Activated T-cell treated with anti-CD3 and anti-CD28 coated beads, Interleukin-2, amount 50 U/mL, for 24 hours (primary cell): ENCODE measurements around the gene PLOD1.
"Not testable (repeated sequence)": the region's sequence is repeated elsewhere in the genome, so short reads cannot be mapped to it uniquely, and the experiment has no call there.

Experiments
- DNase-seq: peaks from one replicate; pipeline ENCODE4 v3.0.0-alpha.2; 2020
- H3K27ac Mint-ChIP-seq: 2 replicates; pipeline ENCODE4 v1.8.0; 2020; ENCODE audit warnings: mild to moderate bottlenecking, mixed read lengths
- H3K27me3 Mint-ChIP-seq: 2 replicates; pipeline ENCODE4 v1.8.0; 2020; ENCODE audit warnings: mixed read lengths
- H3K36me3 Mint-ChIP-seq: 2 replicates; pipeline ENCODE4 v1.8.0; 2020; ENCODE audit warnings: low read depth, mixed read lengths
- H3K4me1 Mint-ChIP-seq: 2 replicates; pipeline ENCODE4 v1.8.0; 2020; ENCODE audit warnings: low read depth, mixed read lengths
- H3K4me3 Mint-ChIP-seq: 2 replicates; pipeline ENCODE4 v1.8.0; 2020; ENCODE audit warnings: mild to moderate bottlenecking, moderate library complexity, mixed read lengths
- H3K9me3 Mint-ChIP-seq: 2 replicates; pipeline ENCODE4 v1.8.0; 2020; ENCODE audit warnings: mixed read lengths

The PLOD1 gene

GRCh38 chr1:11904978-11905377, 29.5 kb upstream of the PLOD1 start:
- DNase-seq: no peak

GRCh38 chr1:11906870-11907269, 27.6 kb upstream of the PLOD1 start:
- Mint-ChIP-seq H3K9me3 (no peaks in the 10 kb centered on the region), H3K4me1 (peaks cover 35% of the 10 kb centered on the region), H3K27ac (no peak overlapping the region), H3K36me3 (no peaks in the 10 kb centered on the region), H3K27me3 (peaks cover 9% of the 10 kb centered on the region), H3K4me3 (no peak overlapping the region)
- DNase-seq: no peak

More at GRCh38 chr1:11904978-11905377, 29.5 kb upstream of the PLOD1 start:
- Mint-ChIP-seq H3K4me1 (peaks cover 34% of the 10 kb centered on the region), H3K27me3 (peaks cover 24% of the 10 kb centered on the region), H3K9me3 (no peaks in the 10 kb centered on the region), H3K36me3 (no peaks in the 10 kb centered on the region), H3K4me3 (no peak overlapping the region), H3K27ac (no peak overlapping the region)

GRCh38 chr1:11907275-11908094, 27.0 kb upstream of the PLOD1 start:
- H3K27me3 Mint-ChIP-seq: peaks cover 4% of the 10 kb centered on the region
- DNase-seq: peak; percentile 92
- H3K4me1 Mint-ChIP-seq: peaks cover 35% of the 10 kb centered on the region
- H3K4me3 Mint-ChIP-seq: peak overlapping the region; percentile 80
- H3K9me3 Mint-ChIP-seq: no peaks in the 10 kb centered on the region
- peak overlapping the region; percentile 100 for H3K27ac Mint-ChIP-seq
- H3K36me3 Mint-ChIP-seq: no peaks in the 10 kb centered on the region

- H3K4me3 Mint-ChIP-seq: peak overlapping the region; percentile 80
- H3K4me1 Mint-ChIP-seq: peaks cover 35% of the 10 kb centered on the region
- peaks cover 3% of the 10 kb centered on the region for H3K27me3 Mint-ChIP-seq
- DNase-seq: no peak
- no peaks in the 10 kb centered on the region for H3K36me3 Mint-ChIP-seq
- peak overlapping the region; percentile 100 for H3K27ac Mint-ChIP-seq
- no peaks in the 10 kb centered on the region for H3K9me3 Mint-ChIP-seq
Measured at GRCh38 chr1:11908095-11908675, 26.3 kb upstream of the PLOD1 start.

- not testable (repeated sequence) for H3K27me3 Mint-ChIP-seq, H3K36me3 Mint-ChIP-seq, H3K4me3 Mint-ChIP-seq, H3K27ac Mint-ChIP-seq, DNase-seq, H3K9me3 Mint-ChIP-seq
- H3K4me1 Mint-ChIP-seq: peaks cover 23% of the 10 kb centered on the region
Measured at GRCh38 chr1:11910914-11911228, 23.6 kb upstream of the PLOD1 start.

GRCh38 chr1:11912000-11912399, 22.5 kb upstream of the PLOD1 start:
- Mint-ChIP-seq H3K4me3 (no peak overlapping the region), H3K9me3 (no peaks in the 10 kb centered on the region), H3K4me1 (peaks cover 19% of the 10 kb centered on the region), H3K27me3 (no peaks in the 10 kb centered on the region), H3K27ac (no peak overlapping the region), H3K36me3 (peaks cover 5% of the 10 kb centered on the region)
- DNase-seq: no peak

- Mint-ChIP-seq H3K4me1 (peaks cover 14% of the 10 kb centered on the region), H3K27ac (peak overlapping the region; percentile 11)
- H3K36me3 Mint-ChIP-seq, H3K27me3 Mint-ChIP-seq, H3K4me3 Mint-ChIP-seq, DNase-seq, H3K9me3 Mint-ChIP-seq: not testable (repeated sequence)
Measured at GRCh38 chr1:11912482-11913216, 21.9 kb upstream of the PLOD1 start.

GRCh38 chr1:11913291-11913690, 21.2 kb upstream of the PLOD1 start:
- DNase-seq: no peak
- no peaks in the 10 kb centered on the region for H3K27me3 Mint-ChIP-seq
- no peak overlapping the region for H3K27ac Mint-ChIP-seq
- no peak overlapping the region for H3K4me3 Mint-ChIP-seq
- no peaks in the 10 kb centered on the region for H3K9me3 Mint-ChIP-seq
- H3K4me1 Mint-ChIP-seq: peaks cover 11% of the 10 kb centered on the region
- peaks cover 11% of the 10 kb centered on the region for H3K36me3 Mint-ChIP-seq

- Mint-ChIP-seq H3K4me1 (peaks cover 7% of the 10 kb centered on the region), H3K9me3 (no peaks in the 10 kb centered on the region), H3K36me3 (peaks cover 19% of the 10 kb centered on the region), H3K27ac (peak overlapping the region; percentile 14), H3K4me3 (no peak overlapping the region), H3K27me3 (no peaks in the 10 kb centered on the region)
- DNase-seq: no peak
Measured at GRCh38 chr1:11914024-11914423, 20.5 kb upstream of the PLOD1 start.

- H3K36me3 Mint-ChIP-seq: peaks cover 65% of the 10 kb centered on the region
- no peak for DNase-seq
- no peaks in the 10 kb centered on the region for H3K27me3 Mint-ChIP-seq
- H3K9me3 Mint-ChIP-seq: no peaks in the 10 kb centered on the region
- no peak overlapping the region for H3K4me3 Mint-ChIP-seq
- H3K4me1 Mint-ChIP-seq: peaks cover 26% of the 10 kb centered on the region
- peak overlapping the region; percentile 57 for H3K27ac Mint-ChIP-seq
Measured at GRCh38 chr1:11918799-11919519, 15.6 kb upstream of the PLOD1 start.

- H3K27ac Mint-ChIP-seq: peak overlapping the region; percentile 55
- H3K27me3 Mint-ChIP-seq: no peaks in the 10 kb centered on the region
- peaks cover 70% of the 10 kb centered on the region for H3K36me3 Mint-ChIP-seq
- peaks cover 33% of the 10 kb centered on the region for H3K4me1 Mint-ChIP-seq
- no peak overlapping the region for H3K4me3 Mint-ChIP-seq
- H3K9me3 Mint-ChIP-seq: no peaks in the 10 kb centered on the region
- DNase-seq: no peak
Measured at GRCh38 chr1:11919621-11920020, 14.9 kb upstream of the PLOD1 start.

- no peaks in the 10 kb centered on the region for H3K9me3 Mint-ChIP-seq
- DNase-seq: no peak
- H3K4me1 Mint-ChIP-seq: peaks cover 39% of the 10 kb centered on the region
- no peaks in the 10 kb centered on the region for H3K27me3 Mint-ChIP-seq
- H3K36me3 Mint-ChIP-seq: peaks cover 74% of the 10 kb centered on the region
- H3K4me3 Mint-ChIP-seq: no peak overlapping the region
- H3K27ac Mint-ChIP-seq: peak overlapping the region; percentile 61
Measured at GRCh38 chr1:11920239-11920903, 14.1 kb upstream of the PLOD1 start.

- Mint-ChIP-seq H3K27ac (no peak overlapping the region), H3K4me1 (peaks cover 39% of the 10 kb centered on the region), H3K4me3 (no peak overlapping the region), H3K9me3 (no peaks in the 10 kb centered on the region), H3K36me3 (peaks cover 74% of the 10 kb centered on the region), H3K27me3 (no peaks in the 10 kb centered on the region)
- DNase-seq: no peak
Measured at GRCh38 chr1:11921022-11921421, 13.5 kb upstream of the PLOD1 start.
